HepG2 (cell line): ENCODE data around the gene RAP1A.

Source experiments
- RAD21 ChIP-seq: fragments of 450-650 bp; formaldehyde crosslinking; IDR thresholded peaks from 2 replicates; pipeline ENCODE4 v1.5.0; 2020; ENCODE audit warnings: mild to moderate bottlenecking
- XRCC5 ChIP-seq: fragments of 200-400 bp; formaldehyde crosslinking; optimal IDR thresholded peaks from 2 replicates; pipeline ENCODE3; 2017; ENCODE audit warnings: mild to moderate bottlenecking, low read length
- ZNF224 ChIP-seq: sonication (generic); formaldehyde crosslinking; IDR thresholded peaks from 2 replicates; pipeline ENCODE4 v1.5.0; 2020; ENCODE audit warnings: mild to moderate bottlenecking, missing genetic modification reagents
- TF ChIP-seq, protein P1 (sequence below): sonication (generic); formaldehyde crosslinking; IDR thresholded peaks from 2 replicates; pipeline ENCODE4 v1.5.0; 2020; ENCODE audit warnings: mild to moderate bottlenecking, missing genetic modification reagents, moderate library complexity

- TF ChIP-seq, protein P1, sequence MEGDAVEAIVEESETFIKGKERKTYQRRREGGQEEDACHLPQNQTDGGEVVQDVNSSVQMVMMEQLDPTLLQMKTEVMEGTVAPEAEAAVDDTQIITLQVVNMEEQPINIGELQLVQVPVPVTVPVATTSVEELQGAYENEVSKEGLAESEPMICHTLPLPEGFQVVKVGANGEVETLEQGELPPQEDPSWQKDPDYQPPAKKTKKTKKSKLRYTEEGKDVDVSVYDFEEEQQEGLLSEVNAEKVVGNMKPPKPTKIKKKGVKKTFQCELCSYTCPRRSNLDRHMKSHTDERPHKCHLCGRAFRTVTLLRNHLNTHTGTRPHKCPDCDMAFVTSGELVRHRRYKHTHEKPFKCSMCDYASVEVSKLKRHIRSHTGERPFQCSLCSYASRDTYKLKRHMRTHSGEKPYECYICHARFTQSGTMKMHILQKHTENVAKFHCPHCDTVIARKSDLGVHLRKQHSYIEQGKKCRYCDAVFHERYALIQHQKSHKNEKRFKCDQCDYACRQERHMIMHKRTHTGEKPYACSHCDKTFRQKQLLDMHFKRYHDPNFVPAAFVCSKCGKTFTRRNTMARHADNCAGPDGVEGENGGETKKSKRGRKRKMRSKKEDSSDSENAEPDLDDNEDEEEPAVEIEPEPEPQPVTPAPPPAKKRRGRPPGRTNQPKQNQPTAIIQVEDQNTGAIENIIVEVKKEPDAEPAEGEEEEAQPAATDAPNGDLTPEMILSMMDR (CRISPR knock-in tag) = no peak
- TF ChIP-seq RAD21 = no peak
- no peak for TF ChIP-seq XRCC5
- no peak for TF ChIP-seq ZNF224
Observed at GRCh38 chr1:111691886-111692285, 72.3 kb downstream of the RAP1A start.
